ENCODE measurements around the gene CACNG5. TPM values are rescaled to one million over a fixed set of nuclear protein-coding genes. Genes with fewer than 3 reads are reported as not detected.

The CACNG5 gene
- total RNA-seq, 1 donor from 2014 or later = not detected

GRCh38 chr17:66811683-66812054 is 23.2 kb upstream of the CACNG5 start:
- Mint-ChIP-seq H3K27ac (ENCODE audit: unreplicated experiment) (no peak overlapping the region), H3K27me3 (ENCODE audit: unreplicated experiment) (no peaks in the 10 kb centered on the region), H3K4me1 (ENCODE audit: unreplicated experiment) (peaks cover 14% of the 10 kb centered on the region), H3K4me3 (ENCODE audit: unreplicated experiment) (no peak overlapping the region), H3K36me3 (ENCODE audit: low read depth, unreplicated experiment) (no peaks in the 10 kb centered on the region), H3K9me3 (ENCODE audit: unreplicated experiment) (no peaks in the 10 kb centered on the region)
- DNase-seq (ENCODE audit: low spot score) = no peak
- no peak for TF ChIP-seq CTCF (IDR thresholded peaks at IDR 0.05; ENCODE audit: unreplicated experiment)

GRCh38 chr17:66812571-66812970 is 22.3 kb upstream of the CACNG5 start:
- Mint-ChIP-seq H3K4me1 (ENCODE audit: unreplicated experiment) (peaks cover 9% of the 10 kb centered on the region), H3K36me3 (ENCODE audit: low read depth, unreplicated experiment) (no peaks in the 10 kb centered on the region), H3K4me3 (ENCODE audit: unreplicated experiment) (no peak overlapping the region), H3K9me3 (ENCODE audit: unreplicated experiment) (no peaks in the 10 kb centered on the region), H3K27ac (ENCODE audit: unreplicated experiment) (peak overlapping the region; percentile 31), H3K27me3 (ENCODE audit: unreplicated experiment) (no peaks in the 10 kb centered on the region)
- no peak for DNase-seq (ENCODE audit: low spot score)
- no peak for TF ChIP-seq CTCF (IDR thresholded peaks at IDR 0.05; ENCODE audit: unreplicated experiment)

GRCh38 chr17:66813296-66813695 is 21.6 kb upstream of the CACNG5 start:
- no peaks in the 10 kb centered on the region for H3K27me3 Mint-ChIP-seq (ENCODE audit: unreplicated experiment)
- H3K9me3 Mint-ChIP-seq (ENCODE audit: unreplicated experiment) = no peaks in the 10 kb centered on the region
- no peaks in the 10 kb centered on the region for H3K36me3 Mint-ChIP-seq (ENCODE audit: low read depth, unreplicated experiment)
- H3K4me3 Mint-ChIP-seq (ENCODE audit: unreplicated experiment) = no peak overlapping the region
- peaks cover 1% of the 10 kb centered on the region for H3K4me1 Mint-ChIP-seq (ENCODE audit: unreplicated experiment)
- TF ChIP-seq CTCF (IDR thresholded peaks at IDR 0.05; ENCODE audit: unreplicated experiment) = no peak
- no peak overlapping the region for H3K27ac Mint-ChIP-seq (ENCODE audit: unreplicated experiment)
- no peak for DNase-seq (ENCODE audit: low spot score)

GRCh38 chr17:66814026-66814425 is 20.9 kb upstream of the CACNG5 start:
- Mint-ChIP-seq H3K4me3 (ENCODE audit: unreplicated experiment) (no peak overlapping the region), H3K36me3 (ENCODE audit: low read depth, unreplicated experiment) (no peaks in the 10 kb centered on the region), H3K4me1 (ENCODE audit: unreplicated experiment) (no peaks in the 10 kb centered on the region)

GRCh38 chr17:66814570-66814969 is 20.3 kb upstream of the CACNG5 start:
- Mint-ChIP-seq H3K9me3 (ENCODE audit: unreplicated experiment) (no peaks in the 10 kb centered on the region), H3K27ac (ENCODE audit: unreplicated experiment) (no peak overlapping the region), H3K4me1 (ENCODE audit: unreplicated experiment) (no peaks in the 10 kb centered on the region), H3K4me3 (ENCODE audit: unreplicated experiment) (no peak overlapping the region), H3K36me3 (ENCODE audit: low read depth, unreplicated experiment) (no peaks in the 10 kb centered on the region), H3K27me3 (ENCODE audit: unreplicated experiment) (no peaks in the 10 kb centered on the region)
- no peak for DNase-seq (ENCODE audit: low spot score)
- TF ChIP-seq CTCF (IDR thresholded peaks at IDR 0.05; ENCODE audit: unreplicated experiment) = no peak

More at GRCh38 chr17:66814026-66814425, 20.9 kb upstream of the CACNG5 start:
- no peak overlapping the region for H3K27ac Mint-ChIP-seq (ENCODE audit: unreplicated experiment)
- TF ChIP-seq CTCF (IDR thresholded peaks at IDR 0.05; ENCODE audit: unreplicated experiment) = no peak
- no peak for DNase-seq (ENCODE audit: low spot score)
- H3K9me3 Mint-ChIP-seq (ENCODE audit: unreplicated experiment) = no peaks in the 10 kb centered on the region
- no peaks in the 10 kb centered on the region for H3K27me3 Mint-ChIP-seq (ENCODE audit: unreplicated experiment)

Data from endothelial cell (in vitro differentiated cells).